ENCODE results near the gene SMYD3. TPM values are rescaled to one million over a fixed set of nuclear protein-coding genes. Genes with fewer than 3 reads are reported as not detected.
A peak's percentile ranks its signal among the peaks of the same experiment; 100 is the strongest.

Gene SMYD3
- total and polyA plus RNA-seq, 9 of the 15 experiments (the other 6 are each of a cell fraction or from before 2014, with no cell fraction given), result 128 to 440 (median 197) TPM

GRCh38 chr1:245858722-245859492 lies 648.2 kb downstream of the SMYD3 start:
- DNase-seq (ENCODE audit: extremely low read depth in 1 of 4, low spot score in 3 of 4) (no peak), FAIRE-seq (no peak), ATAC-seq (peak; percentile 46; the same call in 1 of the 3 replicates)
- no peak overlapping the region for H3K4me3 ChIP-seq
- intact Hi-C loops (cut with micrococcal nuclease), result loop anchor here (5.0 kb wide), 1 partner anchor 143 kb away; no protein-coding TSS in a partner anchor
- POLR2A ChIA-PET, result interaction anchor here (1.4 to 1.8 kb wide), 3 partner anchors 10 to 11 kb away, joined by 4 to 8 read pairs (median 5); no protein-coding TSS in a partner anchor
- no peaks in the 10 kb centered on the region for H4K20me1 ChIP-seq (replicated peaks; ENCODE audit: control insufficient read depth, insufficient read depth, low read length)
- no peaks in the 10 kb centered on the region for H3K9me1 ChIP-seq (ENCODE audit: control insufficient read depth, insufficient read depth, low read length)
- CTCF ChIA-PET (ENCODE audit: low intra/inter-chr PET ratio), result interaction anchor here (2.3 kb wide), 1 partner anchor 144 kb away, joined by 7 read pairs; no protein-coding TSS in a partner anchor
- H3K4me1 ChIP-seq (replicated peaks in 1 of 2; ENCODE audit: control insufficient read depth in 2 of 2, insufficient read depth in 2 of 2, low read length in 2 of 2), result no peaks in the 10 kb centered on the region
- WGBS (ENCODE audit: insufficient coverage, low coverage, missing lambda C conversion rate), result 74% methylated on average over 7 of the region's 7 CpGs
- TF ChIP-seq XRCC4 (IDR thresholded peaks at IDR 0.05; ENCODE audit: extremely low read depth, insufficient read depth, insufficient read length), result no peak
- peak in 1 of 2 experiments; percentile 44; a peak in 2 of 4 replicates for TF ChIP-seq RAD21 (CRISPR knock-in tag; conservative IDR thresholded peaks at IDR 0.05 in 1 of 2, IDR thresholded peaks at IDR 0.05 in 1 of 2)
- peak; percentile 25 to 47 (median 39); a peak in 4 of 6 replicates for TF ChIP-seq CTCF (IDR thresholded peaks at IDR 0.05 in 2 of 3, conservative IDR thresholded peaks at IDR 0.05 in 1 of 3; ENCODE audit: insufficient read depth in 2 of 3, low read depth in 1 of 3, low read length in 3 of 3)
- in situ Hi-C loops (cut with MboI), result no loop called here
- no peaks in the 10 kb centered on the region for H3K27me3 ChIP-seq (ENCODE audit: control insufficient read depth in 2 of 2, insufficient read depth in 2 of 2, low read length in 2 of 2)
- H3K79me2 ChIP-seq (ENCODE audit: control insufficient read depth, insufficient read depth, low read length), result no peaks in the 10 kb centered on the region
- no TSS peak for BruUV-seq (replicated peaks)
- no peak overlapping the region for H2AFZ ChIP-seq (ENCODE audit: low read depth, low read length)
- H3K9ac ChIP-seq (ENCODE audit: insufficient read depth in 1 of 2, low read depth in 2 of 2, low read length in 2 of 2), result no peak overlapping the region
- H3K4me2 ChIP-seq (ENCODE audit: insufficient read depth, low read length), result no peak overlapping the region
- H3K9me3 ChIP-seq (replicated peaks; ENCODE audit: control insufficient read depth, insufficient read depth, low read depth, low read length), result no peaks in the 10 kb centered on the region
- peaks cover 100% of the 10 kb centered on the region for H3K36me3 ChIP-seq (ENCODE audit: control insufficient read depth, insufficient read depth, low read length)
- no peak overlapping the region; the same call in 2 of the 3 replicates for H3K27ac ChIP-seq (ENCODE audit: extremely low read depth, low read depth, low read length)

All from K562 (cell line).